Posterior cingulate gyrus (tissue), 11 donors: ENCODE data around the gene TTLL13.

Source experiments
- DNase-seq, 10 donors: peaks; one replicate each; pipeline versions ENCODE4 v3.0.0 to v3.0.0-alpha.2; 2020 to 2021; ENCODE audit warnings: mixed read lengths in 3 of 10
- intact Hi-C: fragments of 100-400 bp; cut with DNase I; formaldehyde crosslinking; loops from one replicate; pipeline ENCODE4 v1.15.1; 2023

TTLL13 gene

GRCh38 chr15:90305932-90306331 lies 56.6 kb downstream of the TTLL13 start:
- no peak for DNase-seq
- intact Hi-C loops: no loop called here

DNA sequence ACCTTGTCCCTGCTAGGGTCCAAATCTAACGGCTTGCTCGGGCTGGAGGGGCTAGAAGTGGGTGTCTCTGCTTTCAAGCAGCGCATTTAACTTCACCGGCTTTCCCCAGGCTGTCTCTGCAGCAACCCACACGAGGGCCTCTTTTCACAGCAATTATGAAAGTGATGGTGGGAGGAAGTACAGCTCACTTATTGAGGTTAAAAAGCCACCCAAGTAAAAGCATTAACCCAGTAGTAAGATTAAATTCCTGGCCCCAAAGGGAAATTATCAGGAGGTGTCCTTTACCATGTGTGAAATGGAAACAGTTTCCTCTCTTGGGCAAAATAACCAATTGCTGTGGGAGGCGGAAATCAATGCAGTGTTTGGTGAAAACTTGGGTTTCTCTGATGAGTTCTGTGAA lies 57.2 kb downstream of the TTLL13 start:
- DNase-seq: no peak
- intact Hi-C loops: no loop called here

- intact Hi-C loops: no loop called here
Measured at GRCh38 chr15:90307661-90308060, 58.3 kb downstream of the TTLL13 start.

GRCh38 chr15:90309020-90309419 lies 59.7 kb downstream of the TTLL13 start:
- intact Hi-C loops: no loop called here
- DNase-seq: no peak

More at GRCh38 chr15:90307661-90308060, 58.3 kb downstream of the TTLL13 start:
- DNase-seq: no peak
